ENCODE data around the gene CACNB4.
A peak's percentile ranks its signal among the peaks of the same experiment; 100 is the strongest.
"Not testable (repeated sequence)": the region's sequence is repeated elsewhere in the genome, so short reads cannot be mapped to it uniquely, and the experiment has no call there.

CACNB4 gene

GRCh38 chr2:152031747-152032306, 67.0 kb downstream of the CACNB4 start:
- Mint-ChIP-seq H3K4me3 (no peak overlapping the region), H3K9me3 (no peaks in the 10 kb centered on the region), H3K36me3 (ENCODE audit: low read depth) (no peaks in the 10 kb centered on the region), H3K27ac (no peak overlapping the region), H3K27me3 (ENCODE audit: low read depth) (peaks cover 4% of the 10 kb centered on the region), H3K4me1 (peaks cover 8% of the 10 kb centered on the region)
- TF ChIP-seq CTCF (IDR thresholded peaks at IDR 0.05; ENCODE audit: unreplicated experiment in 3 of 3): no peak

- H3K27ac Mint-ChIP-seq; H3K36me3 Mint-ChIP-seq (ENCODE audit: low read depth); H3K4me3 Mint-ChIP-seq; H3K27me3 Mint-ChIP-seq (ENCODE audit: low read depth); H3K4me1 Mint-ChIP-seq; H3K9me3 Mint-ChIP-seq: not testable (repeated sequence)
Observed at GRCh38 chr2:152030596-152031328, 68.1 kb downstream of the CACNB4 start.

GRCh38 chr2:152028182-152028862, 70.5 kb downstream of the CACNB4 start:
- H3K4me3 Mint-ChIP-seq: no peak overlapping the region
- H3K27ac Mint-ChIP-seq: peak overlapping the region in 1 of 3 experiments; percentile 7
- H3K4me1 Mint-ChIP-seq: peaks cover 8% of the 10 kb centered on the region
- TF ChIP-seq CTCF (IDR thresholded peaks at IDR 0.05; ENCODE audit: unreplicated experiment in 3 of 3): no peak
- H3K9me3 Mint-ChIP-seq: no peaks in the 10 kb centered on the region
- peaks cover 4% of the 10 kb centered on the region for H3K27me3 Mint-ChIP-seq (ENCODE audit: low read depth)
- H3K36me3 Mint-ChIP-seq (ENCODE audit: low read depth): no peaks in the 10 kb centered on the region

GRCh38 chr2:152025678-152026287, 73.1 kb downstream of the CACNB4 start:
- H3K4me3 Mint-ChIP-seq: peak overlapping the region; percentile 74 to 81 (median 76)
- H3K4me1 Mint-ChIP-seq: peaks cover 8% of the 10 kb centered on the region
- no peaks in the 10 kb centered on the region for H3K9me3 Mint-ChIP-seq
- H3K27me3 Mint-ChIP-seq (ENCODE audit: low read depth): no peaks in the 10 kb centered on the region
- no peak overlapping the region for H3K27ac Mint-ChIP-seq
- no peaks in the 10 kb centered on the region for H3K36me3 Mint-ChIP-seq (ENCODE audit: low read depth)
- TF ChIP-seq CTCF (IDR thresholded peaks at IDR 0.05; ENCODE audit: unreplicated experiment in 3 of 3): peak; percentile 93 to 99 (median 98)

- no peaks in the 10 kb centered on the region for H3K36me3 Mint-ChIP-seq (ENCODE audit: low read depth)
- H3K27ac Mint-ChIP-seq: no peak overlapping the region
Observed at GRCh38 chr2:152024477-152024876, 74.4 kb downstream of the CACNB4 start.

More at GRCh38 chr2:152024477-152024876, 74.4 kb downstream of the CACNB4 start:
- Mint-ChIP-seq H3K4me1 (peaks cover 8% of the 10 kb centered on the region), H3K4me3 (no peak overlapping the region), H3K9me3 (no peaks in the 10 kb centered on the region), H3K27me3 (ENCODE audit: low read depth) (no peaks in the 10 kb centered on the region)
- no peak for TF ChIP-seq CTCF (IDR thresholded peaks at IDR 0.05; ENCODE audit: unreplicated experiment in 3 of 3)
